HEK293 (cell line): Measurements from ENCODE around the gene ANKEF1.

Source experiments
- CTCF ChIA-PET: fragments of 350-600 bp; formaldehyde crosslinking; extraction: SDS; loops from one replicate; lab custom pipeline; 2021; ENCODE audit warnings: antibody characterized with exemption; lab: Yijun Ruan, JAX
- POLR2A ChIA-PET: fragments of 300-600 bp; formaldehyde crosslinking; extraction: SDS; loops from one replicate; lab custom pipeline; 2020; ENCODE audit warnings: antibody characterized with exemption, inconsistent platforms; lab: Yijun Ruan, JAX
- H3K27ac ChIP-seq: fragments of 200-500 bp; sonication (Bioruptor generic); 2 replicates; pipeline ENCODE4 v1.5.1; 2014; ENCODE audit warnings: low read depth, low read length, control low read depth, inconsistent platforms; ENCODE audit errors: extremely low read depth
- H3K36me3 ChIP-seq, 2 experiments: fragments of 200-500 bp in 1 of 2; sonication (Bioruptor generic) in 1 of 2; 1 replicate in 1 of 2; 2 replicates in 1 of 2; pipeline ENCODE4 v1.5.1; 2014 to 2017; ENCODE audit warnings: inconsistent platforms in 2 of 2, low read length in 2 of 2; ENCODE audit not compliant: control insufficient read depth in 2 of 2, insufficient read depth in 1 of 2
- H3K4me1 ChIP-seq: fragments of 200-500 bp; sonication (Bioruptor generic); 2 replicates; pipeline ENCODE4 v1.5.1; 2014; ENCODE audit warnings: mild to moderate bottlenecking, low read length, inconsistent platforms; ENCODE audit not compliant: control insufficient read depth, insufficient read depth
- H3K4me3 ChIP-seq: 2 replicates; pipeline ENCODE4 v1.5.1; 2011; ENCODE audit warnings: low read depth, mild to moderate bottlenecking, control low read depth, low read length, moderate library complexity
- H3K9me3 ChIP-seq: fragments of 200-500 bp; sonication (Bioruptor generic); 2 replicates; pipeline ENCODE4 v1.5.1; 2014; ENCODE audit warnings: low read depth, low read length, inconsistent platforms; ENCODE audit not compliant: control insufficient read depth, insufficient read depth
- PBX3 ChIP-seq: sonication (generic); formaldehyde crosslinking; IDR thresholded peaks from 2 replicates; pipeline ENCODE4 v1.8.1; 2022; ENCODE audit warnings: mild to moderate bottlenecking, moderate library complexity, missing genetic modification reagents
- PRDM2 ChIP-seq: fragments of 450-650 bp; formaldehyde crosslinking; IDR thresholded peaks from 2 replicates; pipeline ENCODE4 v1.5.1; 2016; ENCODE audit warnings: missing biosample characterization, missing genetic modification characterization, borderline replicate concordance
- SCRT1 ChIP-seq: fragments of 450-650 bp; formaldehyde crosslinking; IDR thresholded peaks from 2 replicates; pipeline ENCODE4 v1.5.1; 2016; ENCODE audit warnings: missing biosample characterization, missing genetic modification characterization, borderline replicate concordance
- ZBTB10 ChIP-seq: fragments of 450-650 bp; formaldehyde crosslinking; IDR thresholded peaks from 2 replicates; pipeline ENCODE4 v1.5.1; 2016; ENCODE audit warnings: missing biosample characterization, missing genetic modification characterization
- ZNF138 ChIP-seq: fragments of 450-650 bp; formaldehyde crosslinking; IDR thresholded peaks from 2 replicates; pipeline ENCODE4 v1.5.1; 2016; ENCODE audit warnings: missing biosample characterization, missing genetic modification characterization, borderline replicate concordance
- ZNF148 ChIP-seq: fragments of 450-650 bp; formaldehyde crosslinking; IDR thresholded peaks from 2 replicates; pipeline ENCODE4 v1.5.0; 2017; ENCODE audit warnings: missing biosample characterization, missing genetic modification characterization, borderline replicate concordance
- ZNF324 ChIP-seq: fragments of 450-650 bp; formaldehyde crosslinking; IDR thresholded peaks from 2 replicates; pipeline ENCODE4 v1.5.1; 2016; ENCODE audit warnings: missing biosample characterization, missing genetic modification characterization
- ZNF501 ChIP-seq: fragments of 450-650 bp; formaldehyde crosslinking; IDR thresholded peaks from 2 replicates; pipeline ENCODE4 v1.5.1; 2016; ENCODE audit warnings: missing biosample characterization, missing genetic modification characterization
- ZNF654 ChIP-seq: fragments of 450-650 bp; formaldehyde crosslinking; IDR thresholded peaks from 2 replicates; pipeline ENCODE4 v1.5.1; 2016; ENCODE audit warnings: low read depth, missing biosample characterization, missing genetic modification characterization
- ZNF701 ChIP-seq: fragments of 450-650 bp; formaldehyde crosslinking; IDR thresholded peaks from 2 replicates; pipeline ENCODE4 v1.5.1; 2016; ENCODE audit warnings: missing biosample characterization, missing genetic modification characterization
- ZSCAN5A ChIP-seq: fragments of 450-650 bp; formaldehyde crosslinking; IDR thresholded peaks from 2 replicates; pipeline ENCODE4 v1.5.1; 2016; ENCODE audit warnings: missing biosample characterization, missing genetic modification characterization

ANKEF1 gene

GRCh38 chr20:10093087-10093591 lies 58.4 kb downstream of the ANKEF1 start:
- Histone ChIP-seq H3K4me1 (no peaks in the 10 kb centered on the region), H3K36me3 (no peaks in the 10 kb centered on the region), H3K27ac (no peak overlapping the region), H3K9me3 (no peaks in the 10 kb centered on the region), H3K4me3 (no peak overlapping the region)
- no peak for TF ChIP-seq ZNF501 (tag by site-specific recombination)
- no peak for TF ChIP-seq ZNF138 (tag by site-specific recombination)
- no peak for TF ChIP-seq ZNF148 (tag by site-specific recombination)
- no peak for TF ChIP-seq ZSCAN5A (tag by site-specific recombination)
- TF ChIP-seq ZBTB10 (tag by site-specific recombination), result no peak
- no peak for TF ChIP-seq PBX3 (CRISPR knock-in tag)
- TF ChIP-seq ZNF701 (tag by site-specific recombination), result no peak
- TF ChIP-seq SCRT1 (tag by site-specific recombination), result no peak
- no peak for TF ChIP-seq ZNF654 (tag by site-specific recombination)
- TF ChIP-seq ZNF324 (tag by site-specific recombination), result no peak
- no peak for TF ChIP-seq PRDM2
- ChIA-PET POLR2A (no interaction called here), CTCF (interaction anchor here (1.0 to 6.1 kb wide), 7 partner anchors 15 to 334 kb away, joined by 3 to 126 read pairs (median 7); no protein-coding TSS in a partner anchor)
